IPS-18c (cell line): Measurements from ENCODE around the gene PARP16.

ENCODE experiments used
- H3K4me3 ChIP-seq: 2 replicates; pipeline ENCODE4 v1.7.0; 2013; ENCODE audit warnings: low read depth, mild to moderate bottlenecking, low read length, moderate library complexity; ENCODE audit not compliant: insufficient read depth
- H3K9me3 ChIP-seq: one replicate; pipeline ENCODE4 v1.6.1; 2013; ENCODE audit warnings: mild to moderate bottlenecking, low read length, moderate library complexity; ENCODE audit not compliant: control insufficient read depth, insufficient read depth

Gene PARP16, protein sequence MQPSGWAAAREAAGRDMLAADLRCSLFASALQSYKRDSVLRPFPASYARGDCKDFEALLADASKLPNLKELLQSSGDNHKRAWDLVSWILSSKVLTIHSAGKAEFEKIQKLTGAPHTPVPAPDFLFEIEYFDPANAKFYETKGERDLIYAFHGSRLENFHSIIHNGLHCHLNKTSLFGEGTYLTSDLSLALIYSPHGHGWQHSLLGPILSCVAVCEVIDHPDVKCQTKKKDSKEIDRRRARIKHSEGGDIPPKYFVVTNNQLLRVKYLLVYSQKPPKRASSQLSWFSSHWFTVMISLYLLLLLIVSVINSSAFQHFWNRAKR

DNA sequence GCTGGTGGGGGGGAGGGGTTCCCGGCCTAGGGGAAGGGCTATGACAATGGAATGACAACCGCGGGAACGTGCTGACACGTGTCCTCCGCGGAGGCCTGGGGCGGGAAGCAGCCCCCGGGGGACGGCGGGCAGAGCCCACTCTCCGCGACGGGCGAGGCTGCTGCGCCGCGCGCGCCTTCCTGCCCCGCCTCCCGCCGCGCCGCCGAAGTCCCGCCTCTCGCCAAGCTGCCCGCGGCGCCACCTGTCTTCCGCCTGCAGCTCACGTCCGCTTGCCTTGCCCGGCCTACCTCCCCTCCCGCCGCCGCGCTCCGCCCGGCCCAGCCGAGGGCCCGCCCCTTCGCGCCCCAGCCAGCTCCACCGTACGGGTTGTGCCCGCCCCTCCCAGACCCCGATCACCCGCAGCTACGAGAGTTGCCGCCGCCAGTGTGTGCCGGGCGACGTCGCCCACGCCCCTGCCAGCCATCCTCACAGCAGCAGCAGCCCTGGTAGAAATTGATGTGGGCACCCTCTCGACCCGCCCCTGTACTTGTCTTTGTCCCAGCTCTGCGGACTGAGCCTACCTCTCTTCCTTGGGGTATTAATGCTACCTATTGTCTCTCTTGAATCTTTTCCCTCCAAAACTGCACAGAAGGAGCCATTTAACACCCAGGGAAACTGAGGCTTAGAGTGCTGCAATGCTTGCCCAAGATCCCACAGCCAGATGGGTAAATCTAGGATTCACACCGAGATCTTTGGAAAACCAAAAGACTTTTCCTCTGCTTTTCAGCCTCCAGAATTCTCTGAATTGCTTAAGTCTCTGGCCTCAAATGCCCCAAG lies at the start of gene PARP16:
PARP16 (minus strand) TSS at position 180 of the 816 bp plus-strand sequence. CDS start 457 bp downstream, outside the sequence.
- no peaks in the 10 kb centered on the region for H3K9me3 ChIP-seq
- H3K4me3 ChIP-seq, result peak within 1 kb of the TSS; percentile 79

DNA sequence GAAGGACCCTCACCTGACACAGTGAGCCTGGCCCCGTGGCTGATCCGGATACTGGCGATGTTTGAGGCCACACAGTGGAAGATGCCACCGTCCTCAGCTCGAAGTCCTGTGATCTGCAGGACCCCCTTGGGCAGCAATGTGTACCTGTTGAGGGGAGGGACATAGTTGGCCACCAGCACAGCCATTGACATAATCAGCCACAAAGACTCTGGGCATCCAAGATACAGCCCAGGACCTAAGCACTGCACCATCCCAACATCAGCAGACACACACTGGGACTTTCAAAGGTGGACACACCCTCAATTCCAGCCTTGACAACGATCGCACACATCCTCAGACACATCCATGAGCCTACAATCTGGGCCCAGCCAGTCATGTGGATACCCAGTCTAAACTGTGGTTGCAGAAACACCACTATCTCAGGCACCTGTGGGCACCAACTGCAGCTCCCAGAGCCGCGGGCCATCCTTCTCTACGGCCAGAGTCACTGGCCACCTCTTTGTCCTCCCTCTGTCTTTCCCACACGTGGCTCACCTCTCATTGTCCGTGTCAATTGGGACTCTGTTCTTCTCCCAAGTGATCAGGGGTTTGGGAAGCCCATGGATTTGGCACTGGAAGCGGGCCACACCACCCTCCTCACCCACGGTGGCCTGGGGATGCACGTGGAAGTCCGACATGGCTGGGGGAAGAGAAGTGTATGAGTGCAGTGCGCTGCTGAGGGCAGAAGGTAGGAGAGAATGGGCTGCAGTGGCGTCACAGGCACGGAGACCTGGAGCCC lies 48.8 kb upstream of the PARP16 start:
- Histone ChIP-seq H3K4me3 (no peak overlapping the region), H3K9me3 (no peaks in the 10 kb centered on the region)

DNA sequence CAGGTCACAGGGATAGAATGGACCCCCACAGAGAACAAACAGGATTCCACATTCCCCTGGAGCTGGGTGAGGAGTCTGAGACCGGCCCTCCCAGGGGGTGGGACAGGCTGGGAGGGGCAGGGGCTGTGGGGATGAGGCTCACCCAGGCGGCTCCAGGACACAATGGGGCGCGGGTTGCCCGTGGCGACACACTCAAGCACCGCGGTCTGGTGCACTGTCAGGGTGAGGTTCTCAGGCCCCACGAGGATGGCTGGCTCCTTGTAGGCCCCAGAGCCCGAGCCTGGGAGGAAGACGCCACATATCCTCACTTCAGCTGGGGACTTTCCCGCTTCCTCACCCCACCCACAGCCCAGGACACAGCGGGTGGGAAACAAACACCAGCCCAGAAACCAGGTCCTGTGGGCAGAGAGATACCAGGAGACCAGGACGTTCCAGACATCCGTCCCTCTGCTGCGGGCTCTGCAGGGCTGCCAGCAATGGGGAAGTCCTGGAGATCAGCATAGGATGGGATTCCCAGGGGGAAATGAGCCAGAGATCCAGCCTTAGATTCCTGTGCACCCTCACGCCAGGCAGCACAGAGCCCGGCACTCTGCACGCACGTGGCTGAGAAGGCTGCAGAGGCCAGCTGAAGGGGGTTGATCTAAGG lies 48.0 kb upstream of the PARP16 start:
- no peaks in the 10 kb centered on the region for H3K9me3 ChIP-seq
- no peak overlapping the region for H3K4me3 ChIP-seq

DNA sequence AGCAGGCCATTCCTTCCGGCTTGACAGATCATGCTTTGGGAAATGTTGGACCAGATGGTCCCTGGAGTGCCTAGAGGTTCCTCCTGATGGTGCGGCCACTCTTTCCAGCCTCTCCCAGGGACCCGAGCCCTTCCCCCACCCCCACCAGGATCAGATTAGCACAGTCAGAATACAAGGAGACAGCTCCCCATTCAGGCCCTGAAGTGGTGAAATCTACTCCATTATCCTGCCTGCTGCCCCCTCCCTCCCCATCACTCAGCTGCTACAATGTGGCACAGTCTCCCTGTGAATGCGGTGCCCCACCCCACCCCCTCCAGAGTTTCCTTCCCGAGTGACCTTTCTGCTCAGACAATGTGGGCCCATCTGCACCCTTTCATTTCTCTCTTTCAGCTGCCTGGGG lies 47.2 kb upstream of the PARP16 start:
- no peaks in the 10 kb centered on the region for H3K9me3 ChIP-seq
- H3K4me3 ChIP-seq, result no peak overlapping the region

DNA sequence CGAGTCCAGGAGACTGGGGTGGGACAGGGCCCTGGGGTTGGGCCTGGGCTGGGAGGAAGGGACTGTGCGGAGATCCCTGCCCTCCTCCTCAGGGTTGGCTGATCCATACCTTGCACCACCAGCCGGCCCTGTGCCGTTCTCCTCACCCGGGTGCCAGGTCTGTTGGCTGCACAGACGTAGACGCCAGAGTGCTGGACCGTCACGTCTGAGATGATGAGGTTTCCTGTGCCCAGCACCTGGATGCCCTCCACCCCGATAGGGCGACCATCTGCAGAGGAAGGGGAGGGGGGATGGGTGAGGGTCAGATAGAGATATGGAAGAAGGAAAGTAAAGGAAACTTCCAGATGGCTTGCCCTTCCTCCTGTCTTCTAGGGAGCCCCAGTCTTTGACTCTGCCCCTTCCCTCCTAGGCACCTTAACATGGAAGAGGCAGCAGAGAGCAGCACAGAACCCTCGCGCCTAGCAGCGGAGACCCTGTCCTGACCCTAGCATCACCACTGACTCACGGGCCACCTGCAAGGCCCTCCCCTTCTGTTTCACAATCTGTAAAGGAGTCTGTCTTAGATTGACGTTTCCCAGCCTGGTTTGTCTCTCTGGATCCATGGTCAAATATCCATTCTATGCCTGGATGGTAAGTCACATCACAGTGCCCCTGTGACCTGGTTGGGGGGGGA lies 46.6 kb upstream of the PARP16 start:
- Histone ChIP-seq H3K9me3 (no peaks in the 10 kb centered on the region), H3K4me3 (no peak overlapping the region)

DNA sequence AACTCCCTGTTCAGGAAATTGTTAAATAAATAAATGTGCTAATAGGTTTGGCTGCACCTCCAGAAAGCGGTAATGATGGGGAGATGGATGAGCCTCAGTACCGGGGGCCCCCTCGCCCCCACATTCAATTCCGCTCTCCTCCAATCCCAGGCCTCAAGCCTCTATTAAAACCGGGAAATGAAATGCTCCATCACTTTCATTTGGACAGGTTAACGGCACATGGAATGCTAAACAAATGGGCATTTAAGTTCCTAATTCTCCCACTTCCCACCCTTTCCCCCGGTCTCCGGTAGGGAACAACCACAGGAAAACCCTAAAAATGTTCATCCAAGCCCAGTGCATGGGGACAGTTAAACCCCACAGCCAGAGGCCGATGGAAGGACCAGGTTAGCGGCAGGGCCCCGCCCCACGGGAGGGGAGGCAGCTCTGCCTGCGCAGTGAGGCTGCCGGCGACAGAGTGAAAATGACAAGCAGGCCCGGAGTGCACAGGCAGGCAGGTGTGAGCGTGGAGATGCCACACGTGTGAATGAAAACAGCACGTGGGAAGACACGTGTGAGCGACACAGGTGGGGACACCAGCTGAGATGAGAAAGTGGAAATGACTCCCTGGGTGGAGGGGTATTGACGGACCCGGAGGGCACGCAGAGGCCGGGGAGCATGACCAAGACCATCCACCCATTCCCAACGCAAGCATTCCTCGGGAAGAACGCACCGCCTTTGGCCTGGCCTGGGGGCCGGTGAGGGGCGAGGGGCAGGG lies 45.9 kb upstream of the PARP16 start:
- H3K4me3 ChIP-seq, result no peak overlapping the region
- no peaks in the 10 kb centered on the region for H3K9me3 ChIP-seq

DNA sequence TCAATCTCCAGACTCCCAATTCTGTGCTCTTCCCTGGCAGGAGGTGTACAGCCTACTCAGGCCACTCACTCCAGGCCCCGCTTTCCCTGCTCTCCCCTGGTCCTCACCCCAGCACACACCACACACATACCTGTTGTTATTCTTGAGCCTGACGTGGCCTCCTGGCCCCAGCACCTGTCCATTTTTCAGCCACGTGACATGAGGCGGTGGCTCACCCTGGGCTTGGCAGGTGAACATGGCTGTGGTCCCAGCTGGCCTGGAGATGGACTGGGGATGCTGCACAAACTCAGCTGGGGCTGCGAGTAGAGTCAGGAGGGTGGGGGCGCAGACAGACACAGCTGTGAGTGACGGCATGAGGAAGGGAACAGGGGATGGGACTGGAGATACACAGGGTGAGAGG lies 45.1 kb upstream of the PARP16 start:
- H3K9me3 ChIP-seq, result peaks cover 2% of the 10 kb centered on the region
- no peak overlapping the region for H3K4me3 ChIP-seq

DNA sequence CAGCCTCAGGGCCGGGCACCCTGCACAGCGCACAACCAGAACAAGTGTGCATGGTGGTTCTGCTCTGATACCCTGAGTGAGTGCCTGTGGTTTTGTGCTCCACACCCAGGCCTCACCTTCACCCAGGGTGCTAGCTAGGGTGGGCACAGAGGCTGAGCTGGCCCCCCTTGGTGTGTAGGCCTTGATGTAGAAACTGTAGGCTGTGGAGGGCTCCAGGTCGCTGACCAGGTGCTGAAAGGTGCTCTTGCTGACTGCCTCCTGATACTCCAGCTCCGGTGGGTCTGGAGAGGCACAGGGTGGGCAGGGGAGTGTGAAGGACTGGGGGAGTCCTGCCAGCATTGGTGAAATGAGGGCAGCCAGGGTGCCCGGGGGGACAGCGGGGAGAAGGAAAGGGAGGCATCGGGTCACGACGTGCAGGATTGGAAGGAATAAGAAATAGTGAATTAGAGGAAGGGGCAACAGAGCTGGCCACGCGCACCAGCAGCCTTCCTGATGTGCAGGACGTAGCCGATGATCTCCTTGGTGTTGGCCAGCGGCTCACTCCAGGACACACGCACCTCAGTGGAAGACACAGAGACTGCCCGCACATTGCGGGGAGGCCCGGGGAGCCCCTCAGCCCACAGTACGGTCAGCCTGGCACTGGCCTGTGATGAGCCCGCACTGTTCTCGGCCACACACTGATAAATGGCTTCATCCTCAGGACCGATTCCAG lies 44.4 kb upstream of the PARP16 start:
- H3K4me3 ChIP-seq, result no peak overlapping the region
- H3K9me3 ChIP-seq, result peaks cover 2% of the 10 kb centered on the region

DNA sequence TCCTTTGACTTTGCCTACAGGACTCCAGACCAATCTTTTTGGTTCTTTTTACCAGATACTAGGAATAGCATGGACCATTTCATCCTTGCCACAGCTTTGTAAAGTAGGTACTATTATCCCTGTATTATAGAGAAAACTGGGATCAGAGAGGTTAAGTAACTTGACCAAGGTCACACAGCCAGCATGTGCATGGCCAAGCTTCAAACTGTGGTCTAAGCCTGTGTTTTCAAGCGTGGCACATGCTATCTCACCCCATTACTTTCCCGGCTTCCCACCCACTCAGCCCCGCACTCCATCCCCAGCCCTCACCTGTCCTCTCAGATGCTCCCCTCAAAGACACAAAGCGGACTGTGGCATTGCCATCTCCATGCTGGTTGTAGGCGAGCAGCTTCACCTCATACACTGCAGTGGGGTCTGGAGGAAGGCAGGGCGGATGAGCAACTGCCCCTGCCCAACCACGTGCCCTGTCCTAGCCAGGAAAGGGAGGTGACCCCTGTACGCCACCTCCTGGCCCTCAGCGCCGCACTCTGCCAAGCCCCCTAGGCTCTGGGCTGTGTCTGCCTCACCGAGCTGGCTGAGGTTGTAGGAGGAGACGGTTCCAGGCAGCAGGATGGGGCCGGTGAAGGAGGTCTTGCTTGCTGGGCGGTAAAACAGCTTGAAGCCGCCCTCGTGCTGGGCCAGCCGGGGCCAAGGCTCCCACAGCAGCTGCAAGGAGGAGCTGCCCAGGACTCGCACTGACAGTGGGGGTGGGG lies 43.5 kb upstream of the PARP16 start:
- Histone ChIP-seq H3K9me3 (peaks cover 2% of the 10 kb centered on the region), H3K4me3 (no peak overlapping the region)

DNA sequence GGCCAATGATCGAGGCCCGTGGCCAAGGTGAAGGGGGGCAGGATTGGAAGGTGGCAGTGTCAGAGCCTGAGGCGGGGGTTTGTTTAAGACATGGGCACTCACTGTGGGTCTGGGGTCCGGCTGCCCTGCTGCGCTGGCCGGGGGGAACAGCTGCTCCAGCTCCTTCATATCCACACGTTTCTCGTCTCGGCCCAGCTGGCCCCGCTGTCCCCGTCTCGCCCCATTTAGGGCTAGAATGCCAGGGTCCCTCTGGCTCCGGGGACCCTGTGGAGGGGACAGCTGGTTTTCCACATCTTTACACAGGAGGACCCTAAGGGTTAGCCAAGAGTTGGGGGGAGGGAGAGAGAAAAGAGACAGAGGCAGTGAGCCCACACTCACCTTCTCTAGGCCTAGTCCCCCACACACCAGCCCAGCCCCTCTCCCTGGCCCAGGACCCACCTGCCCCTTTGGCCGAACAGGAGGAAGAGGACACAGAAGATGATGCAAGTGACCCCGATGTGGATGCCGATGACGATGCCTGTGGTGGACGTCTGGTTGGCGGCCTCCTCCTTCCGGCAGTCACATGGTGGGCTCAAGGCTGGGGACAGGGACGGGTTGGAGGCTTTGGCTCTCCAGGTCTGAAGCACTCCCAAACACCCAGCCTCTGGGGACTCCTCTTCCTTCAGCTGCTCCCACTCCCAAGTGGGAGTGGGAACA lies 42.8 kb upstream of the PARP16 start:
- H3K9me3 ChIP-seq, result peaks cover 2% of the 10 kb centered on the region
- H3K4me3 ChIP-seq, result no peak overlapping the region

DNA sequence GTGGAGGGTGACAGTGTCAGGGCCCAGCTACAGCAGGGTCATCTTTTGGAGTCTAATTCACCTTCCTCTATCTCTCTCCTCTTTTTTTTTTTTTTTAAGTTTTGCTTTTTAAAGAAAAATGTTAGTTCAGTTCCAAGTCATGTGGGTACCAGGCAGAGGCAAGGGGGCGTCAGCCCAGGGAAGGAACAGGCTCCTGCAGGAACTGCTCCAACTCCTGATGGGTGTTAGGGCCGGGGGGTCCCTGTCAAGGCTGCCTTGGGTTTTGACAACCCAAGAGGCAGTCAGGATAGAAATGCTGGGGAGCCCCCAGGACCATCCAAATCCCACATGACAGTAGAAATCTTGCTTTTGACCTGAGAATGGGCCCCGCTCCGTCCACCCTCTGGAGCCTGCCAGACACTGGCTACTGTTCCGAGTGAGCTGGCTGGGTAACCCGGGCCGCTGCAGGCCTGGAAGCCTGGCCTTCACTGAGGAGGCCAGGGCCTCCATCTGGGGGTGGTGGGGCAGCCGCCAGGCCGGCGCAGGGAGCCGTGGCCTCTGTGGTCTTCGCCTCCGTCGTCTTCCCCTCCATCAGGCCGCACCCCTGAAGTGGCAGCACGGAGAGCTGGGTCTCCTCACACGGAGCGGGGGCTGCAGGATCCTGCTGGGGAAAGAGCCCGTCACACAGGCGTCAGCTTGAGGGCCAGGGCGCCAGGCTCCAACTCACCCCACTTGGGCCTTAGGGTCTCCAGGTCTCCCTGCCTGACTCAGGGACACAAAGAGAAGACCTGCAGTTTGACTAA lies 42.0 kb upstream of the PARP16 start:
- Histone ChIP-seq H3K9me3 (peaks cover 2% of the 10 kb centered on the region), H3K4me3 (no peak overlapping the region)

DNA sequence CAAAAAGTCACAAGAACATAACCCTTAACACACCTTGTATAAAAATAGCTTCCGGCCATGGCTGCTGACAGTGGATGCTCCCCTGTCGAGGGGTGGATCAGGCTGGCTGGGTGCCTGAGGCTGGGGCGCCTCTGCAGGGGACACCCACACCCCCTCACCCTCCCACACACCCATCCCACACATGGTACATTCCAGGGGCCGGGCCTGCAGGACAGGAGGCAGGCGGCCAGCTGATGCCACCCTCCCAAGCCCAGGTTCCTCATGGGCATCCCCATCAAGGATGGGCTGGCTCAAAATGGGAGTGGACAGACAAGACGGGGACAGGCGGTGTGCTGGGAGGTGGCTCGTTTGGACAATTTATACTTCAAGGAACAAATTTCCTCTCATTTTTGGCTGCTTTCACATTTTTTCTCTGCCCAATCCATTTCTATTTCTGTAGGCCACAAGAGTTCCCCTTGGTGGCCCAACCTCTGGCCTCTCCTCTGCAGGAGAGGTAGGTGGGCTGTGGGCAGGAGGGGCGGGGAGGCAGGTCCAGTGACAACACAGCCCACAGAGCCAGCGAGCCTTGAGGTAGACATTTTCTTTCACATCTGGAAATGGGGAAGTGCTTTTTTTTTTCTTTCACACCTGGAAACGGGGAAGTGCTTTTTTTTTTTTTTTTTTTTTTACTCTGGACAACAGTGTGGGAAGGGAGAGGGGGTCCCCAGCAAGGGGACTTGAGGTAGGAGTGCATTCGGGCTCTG lies 41.1 kb upstream of the PARP16 start:
- Histone ChIP-seq H3K4me3 (no peak overlapping the region), H3K9me3 (peaks cover 2% of the 10 kb centered on the region)

DNA sequence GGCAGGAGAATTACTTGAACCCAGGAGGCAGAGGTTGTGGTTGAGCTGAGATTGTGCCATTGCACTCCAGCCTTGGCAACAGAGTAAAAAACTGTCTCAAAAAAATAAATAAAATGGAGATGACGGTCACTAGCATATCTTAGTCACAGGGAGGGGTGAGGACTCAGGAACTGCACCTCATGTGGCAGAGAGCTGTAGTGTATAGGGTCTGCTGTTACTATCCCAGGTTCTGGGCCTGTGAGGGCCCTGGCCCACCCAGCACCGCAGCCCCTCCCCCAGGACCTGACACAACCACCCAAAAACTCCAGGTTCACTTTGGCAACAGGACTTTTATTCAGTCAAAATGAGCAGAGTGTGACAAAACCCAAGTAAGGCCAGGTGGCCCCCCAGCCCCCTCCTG lies 40.1 kb upstream of the PARP16 start:
- Histone ChIP-seq H3K9me3 (peaks cover 2% of the 10 kb centered on the region), H3K4me3 (no peak overlapping the region)
